ENCODE data around the gene POLE.

- TF ChIP-seq CTCF (IDR thresholded peaks at IDR 0.05; ENCODE audit: low read depth, low read length, missing input control) (no peak), NR2F2 (IDR thresholded peaks at IDR 0.05) (peak; percentile 39), MAX (IDR thresholded peaks at IDR 0.05) (no peak), RAD21 (IDR thresholded peaks at IDR 0.05) (no peak), ATF3 (IDR thresholded peaks at IDR 0.05) (no peak), ZBTB33 (IDR thresholded peaks at IDR 0.05) (no peak)
These were observed 84.4 kb downstream of the POLE start for GRCh38 chr12:132602572-132603239.
